ENCODE results near the gene AKAP8L.
A peak's percentile ranks its signal among the peaks of the same experiment; 100 is the strongest.
"Not testable (repeated sequence)": the region's sequence is repeated elsewhere in the genome, so short reads cannot be mapped to it uniquely, and the experiment has no call there.

Gene AKAP8L

DNA sequence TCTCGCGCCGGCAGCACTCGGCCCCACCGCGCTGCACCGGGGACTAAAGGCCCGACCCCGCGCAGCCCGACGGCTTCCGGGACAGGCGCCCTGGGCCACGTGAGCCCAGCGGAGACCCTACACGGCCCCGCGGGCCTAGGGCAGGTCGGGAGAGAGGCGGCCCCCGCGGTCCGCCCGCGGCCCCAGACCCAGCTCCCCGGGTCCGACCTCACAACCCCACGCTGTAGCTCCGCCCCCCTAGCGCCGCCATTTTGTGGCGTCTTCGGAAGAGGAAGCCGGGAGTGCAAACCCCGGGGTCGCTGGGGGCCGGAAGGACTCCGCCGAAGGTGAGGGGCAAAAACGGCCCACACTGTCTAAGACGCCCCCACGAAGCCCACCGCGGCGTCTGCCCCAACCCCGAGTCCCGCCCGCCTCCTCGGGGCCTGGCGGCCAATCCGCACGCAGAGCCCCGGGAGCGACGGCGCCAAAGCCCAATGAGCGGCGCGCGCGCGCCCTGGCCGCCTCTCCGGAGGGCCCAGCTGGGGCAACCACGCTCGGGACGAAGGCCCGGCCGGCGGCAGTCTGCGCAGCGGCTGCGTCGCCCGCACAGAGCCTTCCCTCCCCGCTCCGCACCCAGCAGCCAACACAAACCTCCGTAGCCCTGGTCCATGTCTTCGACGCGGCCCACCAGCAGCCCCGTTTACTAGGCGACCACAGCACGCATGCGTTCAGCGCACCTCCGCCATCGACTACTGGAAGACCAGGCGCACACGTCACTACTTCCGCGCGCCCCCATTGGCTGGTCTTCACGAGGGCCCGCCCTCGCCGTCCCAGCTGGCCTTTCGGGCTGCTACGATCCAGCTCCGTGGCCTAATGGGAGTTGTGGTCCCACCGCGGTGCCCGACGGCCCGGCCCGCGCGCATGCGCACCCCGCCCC is 39.4 kb downstream of the AKAP8L start, which contains the start of gene AKAP8:
AKAP8 (minus strand) TSS at position 705 of the 916 bp plus-strand sequence; CDS start at position 649, 56 bp downstream.
- peak; percentile 93 for DNase-seq (ENCODE audit: low read depth)

DNA sequence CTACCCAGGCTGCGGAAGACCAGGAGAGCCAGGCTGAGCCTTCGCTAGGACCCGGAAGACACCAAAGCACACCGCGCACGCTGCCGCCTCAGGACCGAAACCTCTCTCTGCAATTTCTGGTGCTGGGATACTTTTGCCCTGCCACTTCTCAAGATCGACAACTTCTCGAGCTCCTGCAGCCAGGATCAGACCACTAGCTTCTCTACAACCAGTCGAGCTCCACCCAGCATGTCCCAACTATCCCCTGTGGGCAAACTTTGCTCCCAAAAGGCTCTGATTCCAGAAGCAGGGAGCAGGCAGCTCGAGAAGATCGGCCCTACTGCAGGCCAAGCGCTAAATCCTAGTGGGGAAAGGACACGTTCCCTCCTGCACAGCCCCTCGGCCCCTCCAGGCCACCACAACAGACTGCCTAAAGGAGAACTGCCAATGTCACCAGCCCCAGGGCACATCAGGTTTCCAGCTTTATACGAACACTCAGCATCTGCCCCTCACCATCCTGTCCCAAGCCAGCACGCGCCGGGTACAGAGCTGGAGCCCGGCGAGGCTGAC is 40.2 kb downstream of the AKAP8L start:
- DNase-seq (ENCODE audit: low read depth): peak; percentile 9

DNA sequence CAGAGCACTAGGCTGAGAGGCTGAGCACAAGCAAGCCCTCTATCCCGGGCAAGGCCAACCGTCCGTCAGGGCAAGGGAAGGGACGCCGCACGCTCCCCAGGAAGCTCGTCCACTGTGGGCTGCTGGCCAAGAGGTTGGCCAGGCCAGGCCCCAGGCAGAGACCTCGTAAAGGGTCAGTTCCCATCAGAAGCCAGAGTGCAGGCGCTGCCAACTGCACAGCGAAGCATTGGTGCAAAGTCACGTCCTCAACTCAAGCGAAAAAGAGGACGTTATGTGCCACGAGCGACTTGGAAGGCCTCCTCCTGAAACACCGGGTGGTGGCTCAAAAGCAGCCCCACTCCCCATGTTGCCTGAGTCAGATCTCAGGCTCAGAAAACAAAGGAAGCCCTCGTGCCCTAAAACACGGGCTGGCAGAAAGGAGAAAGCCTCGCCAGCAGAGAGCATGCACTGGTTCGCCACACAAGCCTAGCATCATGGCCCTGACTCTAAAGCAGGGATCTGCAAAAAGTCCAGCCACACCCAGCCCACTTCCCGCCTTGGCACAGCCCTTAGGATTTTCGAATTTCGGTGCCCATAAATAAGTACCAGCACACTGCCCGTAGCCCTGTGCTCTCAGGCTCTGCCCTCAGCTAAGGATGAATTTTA is 43.9 kb downstream of the AKAP8L start:
- DNase-seq (ENCODE audit: low read depth): no peak

DNA sequence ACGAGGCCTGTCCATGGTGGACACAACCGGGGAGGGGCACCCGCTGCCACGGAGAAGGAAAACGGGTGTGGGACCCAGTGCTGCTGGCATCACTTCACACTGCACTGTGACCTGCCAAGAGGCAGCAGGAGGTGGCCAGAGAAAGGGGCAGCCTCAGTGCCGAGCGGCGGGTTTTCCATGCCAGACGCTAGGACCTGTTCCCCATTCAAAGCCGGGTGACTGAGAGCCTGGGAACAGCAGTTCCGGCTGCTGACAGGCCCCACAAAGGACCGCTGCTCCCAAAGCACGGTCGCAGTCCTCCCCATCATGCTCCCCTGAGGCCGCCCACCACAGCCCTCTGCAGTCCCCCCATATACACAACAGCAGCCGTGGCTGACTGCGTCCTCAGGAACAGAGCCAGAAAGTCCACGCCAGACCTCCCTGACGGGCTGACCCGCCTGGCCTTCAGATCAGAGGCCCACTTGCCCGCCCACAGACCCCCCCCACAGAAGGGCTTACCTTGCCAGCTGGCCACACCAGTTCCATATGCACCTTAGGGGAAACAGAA is 44.6 kb downstream of the AKAP8L start:
- no peak for DNase-seq (ENCODE audit: low read depth)

DNA sequence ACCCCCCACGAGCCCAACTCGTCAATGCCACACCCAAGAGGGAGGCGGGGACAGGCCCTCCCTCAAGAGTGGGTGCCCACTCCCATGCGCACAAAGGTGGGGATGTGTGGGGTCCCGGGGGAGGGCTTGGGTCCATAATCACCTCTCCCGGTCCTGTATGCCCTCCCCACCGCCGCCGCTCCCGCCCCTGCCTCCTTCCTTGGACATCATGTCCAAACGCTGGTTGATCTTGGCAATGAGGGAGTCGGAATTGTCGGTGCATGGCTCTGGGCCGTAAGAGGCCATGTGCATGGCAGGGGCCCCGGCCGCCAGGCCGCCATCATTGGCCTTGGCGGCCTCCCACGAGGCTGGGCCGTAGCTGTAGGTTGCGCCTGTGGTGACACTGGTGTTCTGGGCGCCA is 45.1 kb downstream of the AKAP8L start:
- no peak for DNase-seq (ENCODE audit: low read depth)

DNA sequence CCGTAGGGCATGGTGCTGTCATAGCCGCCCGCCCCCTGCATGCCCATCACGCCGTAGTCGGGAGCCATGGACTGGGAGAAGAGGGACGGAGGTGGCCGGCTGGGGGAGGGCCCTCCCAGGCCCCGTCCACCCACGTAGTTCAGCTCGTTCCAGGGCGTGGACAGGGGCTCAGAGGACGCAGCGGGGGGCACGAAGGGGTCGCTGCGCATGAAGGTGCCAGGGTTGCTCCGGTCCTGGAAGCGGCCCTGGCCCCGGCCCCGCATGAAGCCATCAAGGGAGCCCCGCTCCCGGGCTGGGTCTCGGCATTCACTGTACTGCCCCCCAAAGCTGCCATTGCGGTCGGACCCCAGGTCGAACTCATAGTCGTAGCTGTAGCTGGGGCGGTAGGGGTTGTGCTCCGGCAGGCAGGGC is 45.9 kb downstream of the AKAP8L start:
- DNase-seq (ENCODE audit: low read depth): no peak

DNA sequence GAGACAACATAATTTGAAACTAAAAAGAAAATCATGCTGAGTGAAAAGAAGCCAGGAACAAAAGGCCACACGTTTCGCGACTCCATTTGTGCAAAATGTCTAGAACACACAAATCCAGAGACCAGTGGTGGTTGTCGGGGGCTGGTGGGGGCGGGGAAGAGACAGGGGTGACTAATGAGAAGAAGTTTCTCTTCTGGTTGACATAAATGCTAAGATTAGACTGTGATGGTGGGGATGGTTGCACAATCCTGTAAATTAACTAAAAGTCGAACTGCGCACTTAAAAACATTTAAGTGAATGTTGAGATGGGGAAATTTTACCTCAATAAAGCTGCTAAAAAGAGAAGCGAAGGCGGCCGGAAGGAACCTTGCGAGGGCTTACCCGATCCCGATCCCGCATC is 46.3 kb downstream of the AKAP8L start:
- DNase-seq (ENCODE audit: low read depth): no peak

DNA sequence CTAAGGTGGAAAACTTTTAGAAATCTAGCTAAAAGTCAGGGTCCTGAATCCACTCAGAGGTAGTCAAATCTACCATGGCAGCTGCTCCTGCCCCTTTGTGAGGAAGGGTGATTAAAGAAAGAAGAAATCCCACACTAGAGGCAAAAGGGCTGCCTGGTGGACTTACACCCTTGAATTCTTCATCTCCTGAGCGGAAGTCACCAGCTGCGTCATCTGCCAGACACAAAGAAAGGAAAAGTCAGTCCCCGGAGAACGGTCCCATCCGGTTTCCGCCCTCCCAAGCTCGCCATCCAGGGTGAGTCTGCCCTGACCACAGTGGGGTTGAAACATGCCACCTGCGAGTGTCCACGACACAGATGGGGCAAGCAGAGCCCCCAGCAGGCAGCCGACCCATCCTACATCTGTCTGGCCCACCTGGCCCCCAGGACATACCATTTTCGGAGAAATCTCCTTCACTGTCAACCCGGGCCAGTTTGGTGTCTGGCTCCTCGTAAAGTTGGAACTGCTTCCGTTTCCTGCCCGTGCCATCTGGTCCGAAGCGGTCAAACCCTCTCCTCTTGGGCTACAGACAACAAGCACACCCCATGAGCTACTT is 46.9 kb downstream of the AKAP8L start:
- DNase-seq (ENCODE audit: low read depth): no peak

DNA sequence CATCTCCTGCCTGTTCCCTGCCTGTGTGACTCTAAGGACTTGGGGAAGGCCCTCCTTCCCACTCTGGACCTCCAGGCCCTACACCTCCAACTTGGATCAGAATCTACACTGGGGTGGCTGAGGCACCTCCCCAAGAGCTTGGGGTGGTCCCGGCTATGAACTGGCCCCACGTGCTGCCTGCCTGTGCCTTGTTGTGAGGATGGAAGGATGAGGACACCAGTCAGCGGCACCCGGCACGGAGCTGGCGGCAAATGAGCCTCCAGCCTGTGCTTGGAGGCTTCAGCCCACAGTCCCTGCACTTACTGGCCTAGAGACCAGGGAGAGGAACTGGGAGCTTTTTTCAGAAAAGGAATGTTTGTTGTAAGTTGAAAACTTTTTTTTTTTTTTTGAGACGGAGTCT is 47.7 kb downstream of the AKAP8L start:
- DNase-seq (ENCODE audit: low read depth): no peak

DNA sequence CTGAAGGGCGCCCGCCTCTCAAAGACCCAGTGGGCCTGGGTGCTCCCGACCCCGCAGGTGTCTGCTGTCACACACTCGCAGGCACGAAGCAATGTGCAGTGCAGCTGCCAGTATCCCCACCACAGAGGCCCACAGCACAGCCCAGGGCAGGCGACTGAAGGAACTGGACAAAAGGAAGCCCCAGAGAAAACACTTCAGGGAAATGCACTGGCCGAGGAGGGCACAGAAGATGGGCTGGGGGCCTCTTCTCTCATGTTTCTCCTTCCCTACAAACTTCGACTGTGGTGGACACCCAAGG is 49.2 kb downstream of the AKAP8L start:
- DNase-seq (ENCODE audit: low read depth): no peak

DNA sequence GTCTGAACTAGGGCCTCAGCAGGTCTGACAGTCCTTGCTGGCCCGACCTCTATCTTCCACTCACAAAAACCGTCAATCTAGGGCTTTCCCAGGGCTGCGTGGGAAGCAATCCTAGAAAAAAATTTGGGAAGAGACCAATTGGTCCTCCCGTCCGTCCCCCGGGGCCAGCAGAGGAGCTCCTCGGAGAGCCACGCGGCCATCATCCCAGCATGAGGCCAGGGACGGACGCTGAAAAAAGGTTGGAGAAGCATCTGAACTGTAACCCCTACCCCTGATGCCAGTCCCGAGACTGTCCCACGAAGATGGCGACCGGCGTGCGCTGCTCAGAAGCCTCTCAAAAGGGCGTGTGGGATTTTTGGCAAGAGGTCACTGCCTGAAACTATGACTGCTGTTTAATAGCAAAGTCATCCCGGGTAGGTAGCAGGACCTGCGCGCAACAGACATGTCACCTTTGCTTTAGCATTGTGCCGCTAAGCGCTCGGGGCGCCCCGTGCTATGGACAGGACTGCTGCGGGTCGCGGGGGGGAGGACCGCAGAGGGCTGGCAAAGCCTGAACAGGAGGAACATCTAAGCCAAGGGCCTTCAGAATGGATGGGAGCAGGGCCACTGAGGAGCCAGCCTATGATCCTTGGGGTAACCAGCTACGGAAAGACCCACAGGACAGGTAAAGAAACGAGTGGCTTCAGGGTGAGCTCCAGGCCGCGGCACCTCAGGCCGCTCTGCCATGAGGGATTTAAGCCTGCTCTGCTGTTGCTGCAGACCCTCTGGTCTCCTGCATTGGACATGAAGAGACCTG is 49.8 kb downstream of the AKAP8L start:
- DNase-seq (ENCODE audit: low read depth): no peak

DNA sequence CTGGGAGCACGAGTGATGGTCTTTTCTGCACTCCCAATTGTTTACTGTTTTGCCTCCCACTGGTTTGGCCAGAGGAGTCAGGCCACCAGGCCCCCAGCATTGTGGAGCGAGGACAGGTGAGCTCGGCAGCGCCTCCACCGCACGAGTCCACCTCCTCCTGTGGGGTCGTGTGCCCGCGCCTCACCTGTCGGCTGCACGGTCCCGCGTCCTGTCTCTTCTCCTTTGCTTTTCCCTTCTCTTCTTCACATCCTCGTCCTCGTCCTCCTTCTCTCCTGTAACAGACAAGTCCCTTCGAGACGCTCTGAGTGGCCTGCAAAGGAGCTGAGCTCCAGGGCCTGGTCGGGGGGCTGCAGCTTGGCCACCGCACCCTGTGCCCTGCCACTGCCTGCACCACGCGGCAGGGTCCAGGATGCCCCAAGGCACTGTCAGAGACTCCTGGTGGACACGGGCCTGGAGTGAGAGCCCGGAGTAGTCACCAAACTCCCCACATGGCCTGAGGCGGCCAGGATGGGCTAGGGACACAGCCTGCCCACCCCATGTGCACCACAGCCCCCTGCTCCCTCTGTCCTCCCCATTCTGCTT is 50.6 kb downstream of the AKAP8L start:
- DNase-seq (ENCODE audit: low read depth): no peak

DNA sequence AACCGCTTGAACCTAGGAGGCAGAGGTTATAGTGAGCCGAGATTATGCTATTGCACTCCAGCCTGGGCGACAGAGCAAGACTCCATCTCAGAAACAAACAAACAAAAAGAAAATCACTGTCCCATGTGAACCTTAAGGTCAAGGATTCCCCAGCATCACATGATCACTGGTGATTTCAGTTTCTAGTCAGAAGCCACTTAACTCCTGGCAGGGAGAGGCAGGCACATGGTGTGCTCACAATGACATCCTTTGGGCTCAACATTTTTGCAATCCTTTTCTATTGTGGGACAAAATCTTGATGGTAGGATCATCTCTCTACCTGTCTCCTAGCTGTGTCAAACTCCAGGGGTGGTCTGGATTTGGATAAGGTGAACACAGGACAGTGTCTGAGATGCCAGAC is 51.3 kb downstream of the AKAP8L start:
- no peak for DNase-seq (ENCODE audit: low read depth)

DNA sequence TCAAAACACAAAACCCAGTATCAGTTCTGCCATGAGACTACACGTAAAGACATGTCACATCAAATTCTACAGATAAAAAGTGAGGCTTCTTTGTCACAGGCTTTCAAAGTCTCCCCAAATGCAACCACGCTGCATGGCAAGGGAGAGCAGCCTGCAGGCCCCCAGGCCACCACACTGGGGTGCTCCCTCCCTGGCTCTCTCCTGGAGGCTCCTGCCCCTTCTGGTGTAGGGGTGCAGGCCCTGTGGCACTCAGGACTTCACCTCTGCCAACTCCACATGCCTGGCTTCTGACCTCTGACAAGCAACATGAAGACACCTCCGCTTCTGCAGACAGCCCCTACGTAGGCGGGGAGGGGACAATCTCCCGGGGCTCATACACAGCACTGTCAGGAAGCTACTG is 53.5 kb downstream of the AKAP8L start:
- DNase-seq (ENCODE audit: low read depth): no peak

DNA sequence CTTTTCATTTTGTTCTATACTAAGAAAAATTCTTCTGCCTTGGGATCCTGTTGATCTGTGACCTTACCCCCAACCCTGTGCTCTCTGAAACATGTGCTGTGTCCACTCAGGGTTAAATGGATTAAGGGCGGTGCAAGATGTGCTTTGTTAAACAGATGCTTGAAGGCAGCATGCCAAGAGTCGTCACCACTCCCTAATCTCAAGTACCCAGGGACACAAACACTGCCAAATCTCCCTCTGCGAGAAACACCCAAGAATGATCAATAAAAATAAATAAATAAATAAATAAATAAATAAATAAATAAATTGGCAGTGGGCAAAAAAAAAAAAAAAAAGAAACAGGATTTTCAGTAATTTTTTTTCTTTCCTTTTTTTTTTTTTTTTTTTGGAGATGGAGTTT is 55.0 kb downstream of the AKAP8L start:
- DNase-seq (ENCODE audit: low read depth): not testable (repeated sequence)

DNA sequence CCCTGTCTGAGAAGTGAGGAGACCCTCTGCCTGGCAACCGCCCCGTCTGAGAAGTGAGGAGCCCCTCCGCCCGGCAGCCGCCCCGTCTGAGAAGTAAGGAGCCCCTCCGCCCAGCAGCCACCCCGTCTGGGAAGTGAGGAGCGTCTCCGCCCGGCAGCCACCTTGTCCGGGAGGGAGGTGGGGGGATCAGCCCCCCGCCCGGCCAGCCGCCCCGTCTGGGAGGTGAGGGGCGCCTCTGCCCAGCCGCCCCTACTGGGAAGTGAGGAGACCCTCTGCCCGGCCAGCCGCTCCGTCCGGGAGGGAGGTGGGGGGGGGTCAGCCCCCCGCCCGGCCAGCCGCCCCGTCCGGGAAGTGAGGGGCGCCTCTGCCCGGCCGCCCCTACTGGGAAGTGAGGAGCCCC is 55.7 kb downstream of the AKAP8L start:
- DNase-seq (ENCODE audit: low read depth): not testable (repeated sequence)

DNA sequence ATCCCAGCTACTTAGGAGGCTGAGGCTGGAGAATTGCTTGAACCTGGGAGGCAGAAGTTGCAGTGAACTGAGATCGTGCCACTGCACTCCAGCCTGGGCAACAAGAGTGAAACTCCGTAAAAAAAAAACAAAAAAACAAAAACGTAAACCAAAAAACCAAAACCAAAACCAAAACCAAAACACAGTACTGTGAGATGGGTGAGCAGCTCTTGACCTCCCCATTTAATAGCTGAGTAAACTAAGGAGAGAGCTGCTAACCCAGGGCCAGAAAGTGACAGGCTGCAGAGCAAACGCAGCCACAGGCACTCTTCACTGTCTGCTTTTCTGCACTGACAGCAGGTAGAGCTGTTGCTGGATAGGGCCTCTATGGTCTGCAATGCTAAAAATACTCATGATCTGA is 58.8 kb downstream of the AKAP8L start:
- DNase-seq (ENCODE audit: low read depth): not testable (repeated sequence)

DNA sequence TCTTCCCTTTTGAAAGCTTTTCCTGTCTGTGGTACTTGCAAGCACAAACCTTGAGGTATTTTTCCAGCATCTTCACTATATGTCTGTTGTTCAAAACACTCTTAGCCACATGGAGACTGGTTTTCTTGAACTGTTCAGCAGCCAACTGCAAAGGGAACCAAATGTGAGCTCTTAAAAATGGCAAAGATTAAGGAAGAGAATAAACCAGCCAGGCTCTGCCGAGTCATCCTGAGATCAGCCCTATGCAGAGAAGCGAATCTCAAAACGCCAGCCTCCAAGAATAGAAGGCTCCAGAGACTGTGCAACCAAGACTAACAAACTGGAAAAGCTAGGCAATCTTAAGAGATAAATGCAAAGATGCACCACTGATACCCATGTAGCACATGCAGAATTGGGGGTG is 59.9 kb downstream of the AKAP8L start:
- no peak for DNase-seq (ENCODE audit: low read depth)

DNA sequence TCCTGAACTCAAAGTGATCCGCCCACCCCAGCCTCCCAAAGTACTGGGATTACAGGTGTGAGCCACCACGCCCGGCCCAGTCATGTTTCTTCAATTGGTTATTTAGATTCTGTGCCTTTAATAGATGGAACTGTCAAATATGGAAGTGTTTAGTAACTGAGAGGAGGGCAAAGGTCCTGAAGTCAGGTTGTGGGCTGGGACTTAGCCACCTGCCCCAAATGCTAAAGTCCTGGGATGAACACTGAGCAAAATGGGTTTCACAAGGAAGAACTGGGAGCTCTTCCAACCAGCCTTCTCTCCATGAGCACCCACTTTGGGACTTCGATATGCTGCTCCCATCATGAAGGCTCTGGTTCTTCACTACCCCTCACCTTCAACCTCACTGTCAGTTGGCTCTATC is 60.9 kb downstream of the AKAP8L start:
- DNase-seq (ENCODE audit: low read depth): no peak

DNA sequence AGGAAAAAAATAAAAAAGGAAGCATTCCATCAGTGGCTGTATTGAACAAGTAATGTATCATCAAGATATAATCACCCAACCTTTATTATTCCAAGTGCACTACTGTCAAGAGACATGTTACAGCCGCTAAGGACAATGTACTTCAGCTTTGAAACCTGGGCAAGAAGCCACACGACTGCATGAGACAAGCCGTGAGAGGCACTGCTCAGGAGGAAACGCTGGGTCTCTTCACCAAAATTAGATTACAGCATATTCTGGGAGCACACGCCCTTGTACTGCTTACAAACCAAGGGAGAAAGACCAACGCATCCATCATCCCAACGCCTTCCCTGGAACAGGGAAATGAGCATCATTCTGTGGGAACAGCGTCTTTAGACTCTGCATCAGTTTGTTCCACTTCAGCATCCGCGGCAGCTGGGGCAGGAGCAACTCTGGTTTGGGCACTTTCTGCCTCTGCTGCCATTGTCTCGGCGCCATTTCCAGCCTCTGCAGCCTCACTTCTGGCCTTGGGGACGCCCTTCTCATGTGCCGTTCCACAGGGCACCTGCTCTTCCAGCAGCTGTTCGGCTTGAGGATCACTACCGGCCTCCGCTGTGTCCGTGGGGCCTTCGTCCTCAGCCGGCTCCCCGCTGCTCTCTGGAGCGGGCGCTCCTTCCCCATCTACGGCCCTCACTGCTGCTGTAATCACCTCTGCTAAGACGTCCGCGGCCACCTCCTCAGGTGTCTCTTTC is 64.1 kb downstream of the AKAP8L start:
- DNase-seq (ENCODE audit: low read depth): no peak

DNA sequence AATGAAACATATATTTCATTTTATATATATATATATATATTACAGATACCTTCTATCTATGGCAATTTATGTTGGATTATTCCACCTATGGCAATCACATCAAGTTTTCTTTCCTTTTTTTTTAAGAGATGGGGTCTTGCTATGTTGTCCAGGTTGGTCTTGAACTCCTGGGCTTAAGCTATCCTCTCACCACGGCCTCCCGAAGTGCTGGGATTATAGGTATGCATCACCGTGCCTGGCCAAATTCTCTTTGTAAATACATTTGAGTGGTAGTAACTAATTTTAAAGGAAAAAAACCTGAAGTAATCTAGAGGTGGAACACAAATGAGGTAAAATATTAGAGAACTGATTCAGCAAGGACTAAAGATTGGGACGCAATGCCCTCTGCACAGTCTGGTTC is 64.9 kb downstream of the AKAP8L start:
- DNase-seq (ENCODE audit: low read depth): no peak
